H9 (cell line): ENCODE data around the gene ANKRD29. TPM values are rescaled to one million over a fixed set of nuclear protein-coding genes. Genes with fewer than 3 reads are reported as not detected.

Experiments
- DNase-seq: peaks from one replicate; pipeline ENCODE4 v3.0.0-alpha.2; 2017
- H2AFZ ChIP-seq: one replicate; pipeline ENCODE4 v1.6.1; 2013; ENCODE audit warnings: mild to moderate bottlenecking, low read length, control low read depth, moderate library complexity
- H2AK5ac ChIP-seq: 2 replicates; pipeline ENCODE4 v1.6.1; 2013; ENCODE audit warnings: low read length, control low read depth, mixed read lengths; ENCODE audit not compliant: insufficient read length
- H2BK120ac ChIP-seq: one replicate; pipeline ENCODE4 v1.6.1; 2013; ENCODE audit warnings: low read depth, mild to moderate bottlenecking, low read length, control low read depth, inconsistent platforms; ENCODE audit not compliant: poor library complexity, severe bottlenecking
- H2BK12ac ChIP-seq: 2 replicates; pipeline ENCODE4 v1.6.1; 2013; ENCODE audit warnings: low read length, control low read depth, mixed read lengths, low read depth; ENCODE audit not compliant: insufficient read length
- H2BK15ac ChIP-seq: 2 replicates; pipeline ENCODE4 v1.6.1; 2013; ENCODE audit warnings: low read depth, low read length, control low read depth
- H2BK20ac ChIP-seq: one replicate; pipeline ENCODE4 v1.6.1; 2013; ENCODE audit warnings: low read depth, mild to moderate bottlenecking, low read length, control low read depth, inconsistent platforms; ENCODE audit not compliant: poor library complexity, severe bottlenecking
- H2BK5ac ChIP-seq: 2 replicates; pipeline ENCODE4 v1.6.1; 2013; ENCODE audit warnings: low read length, control low read depth, mixed read lengths; ENCODE audit not compliant: insufficient read length
- H3K14ac ChIP-seq: 2 replicates; pipeline ENCODE4 v1.6.1; 2013; ENCODE audit warnings: low read length, control low read depth; ENCODE audit not compliant: insufficient read depth
- H3K18ac ChIP-seq: 2 replicates; pipeline ENCODE4 v1.6.1; 2013; ENCODE audit warnings: low read depth, mild to moderate bottlenecking, mixed read lengths, low read length, control low read depth; ENCODE audit not compliant: insufficient read length
- H3K23ac ChIP-seq: 2 replicates; pipeline ENCODE4 v1.6.1; 2013; ENCODE audit warnings: low read length, control low read depth, mixed read lengths, low read depth; ENCODE audit not compliant: insufficient read length
- H3K23me2 ChIP-seq: 2 replicates; pipeline ENCODE4 v1.6.1; 2013; ENCODE audit warnings: low read depth, mild to moderate bottlenecking, mixed read lengths, low read length, control low read depth; ENCODE audit not compliant: insufficient read length, poor library complexity, severe bottlenecking
- H3K27ac ChIP-seq: 2 replicates; pipeline ENCODE4 v1.5.1; 2013; ENCODE audit warnings: low read length, control low read depth, mixed read lengths, low read depth; ENCODE audit not compliant: insufficient read length
- H3K27me3 ChIP-seq: 2 replicates; pipeline ENCODE4 v1.6.1; 2013; ENCODE audit warnings: low read length, control low read depth, inconsistent platforms; ENCODE audit not compliant: insufficient read depth
- H3K4ac ChIP-seq: 2 replicates; pipeline ENCODE4 v1.6.1; 2013; ENCODE audit warnings: low read depth, mild to moderate bottlenecking, control low read depth, inconsistent platforms, low read length, moderate library complexity
- H3K4me1 ChIP-seq: 2 replicates; pipeline ENCODE4 v1.6.1; 2013; ENCODE audit warnings: low read length, control low read depth, inconsistent platforms; ENCODE audit not compliant: insufficient read depth
- H3K4me2 ChIP-seq: 2 replicates; pipeline ENCODE4 v1.6.1; 2013; ENCODE audit warnings: low read length, control low read depth, mixed read lengths; ENCODE audit not compliant: insufficient read length, insufficient read depth
- H3K56ac ChIP-seq: 2 replicates; pipeline ENCODE4 v1.6.1; 2013; ENCODE audit warnings: low read depth, mild to moderate bottlenecking, mixed read lengths, low read length, control low read depth; ENCODE audit not compliant: insufficient read length
- H3K79me1 ChIP-seq: 2 replicates; pipeline ENCODE4 v1.6.1; 2013; ENCODE audit warnings: low read depth, mild to moderate bottlenecking, moderate library complexity, low read length, control low read depth, inconsistent platforms; ENCODE audit not compliant: insufficient read depth, poor library complexity, severe bottlenecking
- H3K79me2 ChIP-seq: 2 replicates; pipeline ENCODE4 v1.6.1; 2013; ENCODE audit warnings: low read length, control low read depth, inconsistent platforms; ENCODE audit not compliant: insufficient read depth
- H3K9ac ChIP-seq: 2 replicates; pipeline ENCODE4 v1.6.1; 2013; ENCODE audit warnings: low read length, control low read depth, mixed read lengths; ENCODE audit not compliant: insufficient read length; ENCODE audit errors: extremely low read depth
- H3K9me3 ChIP-seq: one replicate; pipeline ENCODE4 v1.6.1; 2013; ENCODE audit warnings: low read depth, low read length, inconsistent platforms; ENCODE audit not compliant: control insufficient read depth
- H3T11ph ChIP-seq: one replicate; pipeline ENCODE4 v1.6.1; 2013; ENCODE audit warnings: mild to moderate bottlenecking, low read length, control low read depth, inconsistent platforms
- H4K20me1 ChIP-seq: one replicate; pipeline ENCODE4 v1.6.1; 2013; ENCODE audit not compliant: control insufficient read depth, insufficient read length, insufficient read depth
- H4K5ac ChIP-seq: 2 replicates; pipeline ENCODE4 v1.6.1; 2013; ENCODE audit warnings: low read depth, mild to moderate bottlenecking, mixed read lengths, low read length, control low read depth; ENCODE audit not compliant: insufficient read length
- H4K8ac ChIP-seq: replicated peaks from 2 replicates; pipeline ENCODE4 v1.6.1; 2013; ENCODE audit warnings: low read length, control low read depth, mixed read lengths, low read depth; ENCODE audit not compliant: insufficient read length
- H4K91ac ChIP-seq: 2 replicates; pipeline ENCODE4 v1.6.1; 2013; ENCODE audit warnings: low read depth, mild to moderate bottlenecking, moderate library complexity, mixed read lengths, low read length, control low read depth; ENCODE audit not compliant: insufficient read length
- H3K27ac Mint-ChIP-seq, 3 experiments: 2 replicates in 2 of 3; 3 replicates in 1 of 3; pipeline ENCODE4 v1.8.0; 2020 to 2021; ENCODE audit warnings: mixed read lengths in 3 of 3, mild to moderate bottlenecking in 1 of 3, moderate library complexity in 1 of 3
- H3K27me3 Mint-ChIP-seq: 2 replicates; pipeline ENCODE4 v1.8.0; 2021; ENCODE audit warnings: low read depth, mild to moderate bottlenecking, moderate library complexity, mixed read lengths
- H3K36me3 Mint-ChIP-seq, 3 experiments: 2 replicates in 2 of 3; 3 replicates in 1 of 3; pipeline ENCODE4 v1.8.0; 2020 to 2021; ENCODE audit warnings: low read depth in 3 of 3, mixed read lengths in 3 of 3; ENCODE audit not compliant: insufficient read depth in 1 of 3
- H3K4me1 Mint-ChIP-seq, 2 experiments: 2 replicates each; pipeline ENCODE4 v1.8.0; 2020; ENCODE audit warnings: mixed read lengths in 2 of 2
- H3K4me3 Mint-ChIP-seq, 2 experiments: 2 replicates in 1 of 2; 3 replicates in 1 of 2; pipeline ENCODE4 v1.8.0; 2020 to 2021; ENCODE audit warnings: mild to moderate bottlenecking in 2 of 2, mixed read lengths in 2 of 2, moderate library complexity in 1 of 2
- H3K9me3 Mint-ChIP-seq, 2 experiments: 2 replicates in 1 of 2; 3 replicates in 1 of 2; pipeline ENCODE4 v1.8.0; 2020; ENCODE audit warnings: mild to moderate bottlenecking in 2 of 2, mixed read lengths in 2 of 2, moderate library complexity in 1 of 2
- CTCF ChIP-seq: fragments of 200-600 bp; sonication (generic); conservative IDR thresholded peaks from 3 replicates; pipeline ENCODE4 v1.8.0; 2021; ENCODE audit warnings: antibody characterized with exemption, mild to moderate bottlenecking
- WGBS: extraction: QIAGEN DNeasy Blood & Tissue Kit; methylation state at CpG from one replicate; pipeline ENCODE4 v1.1.7; 2013; ENCODE audit warnings: missing lambda C conversion rate, low lambda C conversion rate, mixed read lengths; ENCODE audit not compliant: insufficient read length; ENCODE audit errors: extremely low coverage; 5-methylcytosine and 5-hydroxymethylcytosine counted together
- total RNA-seq: library from RNA; stranded (reverse); gene quantifications from 2 replicates; pipeline ENCODE4 v1.2.1, GENCODE V29; 2021

The ANKRD29 gene
- total RNA-seq, 1 experiment from 2014 or later: 2.1 TPM

DNA sequence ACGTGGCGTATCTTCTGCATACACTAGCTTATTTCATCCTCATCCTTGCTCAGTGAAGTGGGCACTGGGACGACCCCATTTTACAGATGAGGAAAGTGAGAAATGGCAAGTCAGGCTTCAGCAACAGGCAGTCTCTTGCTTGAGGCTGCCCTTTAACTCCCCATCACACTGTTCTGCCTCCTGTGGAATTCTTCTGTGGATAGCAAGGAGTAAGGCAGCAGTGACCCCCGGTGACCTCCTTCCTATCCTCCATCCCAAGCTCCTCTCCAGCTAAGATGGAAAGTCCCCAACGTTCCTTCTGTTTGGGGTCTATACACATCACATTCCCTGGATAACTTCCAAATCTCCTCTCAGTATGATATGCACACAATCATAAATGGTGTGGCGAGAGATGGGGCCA is 10.5 kb downstream of the ANKRD29 start:
- Mint-ChIP-seq H3K36me3 (no peaks in the 10 kb centered on the region), H3K27ac (no peak overlapping the region), H3K9me3 (no peaks in the 10 kb centered on the region), H3K4me3 (no peak overlapping the region), H3K4me1 (peaks cover 17 to 23% of the 10 kb centered on the region in 2 experiments), H3K27me3 (no peaks in the 10 kb centered on the region; the same call in 1 of the 2 replicates)
- no CpG with 5 or more reads among the region's 6 CpGs for WGBS
- DNase-seq: no peak
- no peak overlapping the region for H2BK12ac ChIP-seq
- no peak overlapping the region for H4K8ac ChIP-seq
- H3K4me1 ChIP-seq: no peaks in the 10 kb centered on the region; the same call in 1 of the 2 replicates
- H2BK5ac ChIP-seq: no peak overlapping the region
- H3K9me3 ChIP-seq: no peaks in the 10 kb centered on the region
- H3K56ac ChIP-seq: no peak overlapping the region
- no peak overlapping the region for H3K14ac ChIP-seq
- H3K27ac ChIP-seq: no peak overlapping the region
- H3K27me3 ChIP-seq: no peaks in the 10 kb centered on the region
- H3K23ac ChIP-seq: no peak overlapping the region
- no peak overlapping the region for H3K9ac ChIP-seq
- no peak overlapping the region for H2BK20ac ChIP-seq
- TF ChIP-seq CTCF: no peak
- no peak overlapping the region for H3T11ph ChIP-seq
- no peaks in the 10 kb centered on the region for H3K23me2 ChIP-seq
- H2BK15ac ChIP-seq: no peak overlapping the region
- H2AFZ ChIP-seq: no peak overlapping the region
- H4K91ac ChIP-seq: no peak overlapping the region
- H2AK5ac ChIP-seq: no peak overlapping the region
- no peak overlapping the region for H3K4me2 ChIP-seq
- H3K79me1 ChIP-seq: no peaks in the 10 kb centered on the region
- no peaks in the 10 kb centered on the region for H4K20me1 ChIP-seq
- H2BK120ac ChIP-seq: no peak overlapping the region
- no peak overlapping the region for H3K4ac ChIP-seq
- no peak overlapping the region for H4K5ac ChIP-seq
- H3K18ac ChIP-seq: no peak overlapping the region
- H3K79me2 ChIP-seq: no peaks in the 10 kb centered on the region
